Muscle of back (tissue), 13 donors: Measurements from ENCODE around the gene TRPC6. TPM values are rescaled to one million over a fixed set of nuclear protein-coding genes. Genes with fewer than 3 reads are reported as not detected.

Source experiments
- DNase-seq, 3 donors: peaks; one replicate each; pipeline versions ENCODE4 v3.0.0 to v3.0.0-alpha.2; 2013
- long read RNA-seq, 9 donors: transcript quantifications; one replicate each; lab custom pipeline, GENCODE V29; 2026
- polyA plus RNA-seq, 10 donors: library from polyadenylated mRNA; unstranded; fragments of 120-200 nt; gene quantifications; one replicate each; pipeline ENCODE4 v1.2.1, GENCODE V29; 2013; ENCODE audit not compliant: insufficient read length in 10 of 10

TRPC6 gene
- 10 to 100 TPM; 11.5 to 18.3 (median 13.8) TPM for polyA plus RNA-seq
- long read RNA-seq, donor 1, partial matches to known transcripts, result 5 of 5 reads
- long read RNA-seq, donor 1, other reads (novel, unspliced or antisense), result 0 of 5 reads
- long read RNA-seq, donor 2, full-length matches to known transcripts, result 1 of 1 reads
- long read RNA-seq, donor 2, partial matches to known transcripts, result 0 of 1 reads
- long read RNA-seq, donor 2, other reads (novel, unspliced or antisense), result 0 of 1 reads
- long read RNA-seq, donor 3, result 0 reads
- long read RNA-seq, donor 4, full-length matches to known transcripts, result 2 of 2 reads
- long read RNA-seq, donor 4, partial matches to known transcripts, result 0 of 2 reads
- long read RNA-seq, donor 4, other reads (novel, unspliced or antisense), result 0 of 2 reads
- long read RNA-seq, donor 5, partial matches to known transcripts, result 0 of 2 reads
- long read RNA-seq, donor 5, other reads (novel, unspliced or antisense), result 0 of 2 reads
- long read RNA-seq, donor 6, full-length matches to known transcripts, result 4 of 4 reads
- long read RNA-seq, donor 6, partial matches to known transcripts, result 0 of 4 reads
- long read RNA-seq, donor 6, other reads (novel, unspliced or antisense), result 0 of 4 reads
- long read RNA-seq, donor 7, result 0 reads
- long read RNA-seq, donor 8, result 0 reads
- long read RNA-seq, donor 9, result 0 reads

DNA sequence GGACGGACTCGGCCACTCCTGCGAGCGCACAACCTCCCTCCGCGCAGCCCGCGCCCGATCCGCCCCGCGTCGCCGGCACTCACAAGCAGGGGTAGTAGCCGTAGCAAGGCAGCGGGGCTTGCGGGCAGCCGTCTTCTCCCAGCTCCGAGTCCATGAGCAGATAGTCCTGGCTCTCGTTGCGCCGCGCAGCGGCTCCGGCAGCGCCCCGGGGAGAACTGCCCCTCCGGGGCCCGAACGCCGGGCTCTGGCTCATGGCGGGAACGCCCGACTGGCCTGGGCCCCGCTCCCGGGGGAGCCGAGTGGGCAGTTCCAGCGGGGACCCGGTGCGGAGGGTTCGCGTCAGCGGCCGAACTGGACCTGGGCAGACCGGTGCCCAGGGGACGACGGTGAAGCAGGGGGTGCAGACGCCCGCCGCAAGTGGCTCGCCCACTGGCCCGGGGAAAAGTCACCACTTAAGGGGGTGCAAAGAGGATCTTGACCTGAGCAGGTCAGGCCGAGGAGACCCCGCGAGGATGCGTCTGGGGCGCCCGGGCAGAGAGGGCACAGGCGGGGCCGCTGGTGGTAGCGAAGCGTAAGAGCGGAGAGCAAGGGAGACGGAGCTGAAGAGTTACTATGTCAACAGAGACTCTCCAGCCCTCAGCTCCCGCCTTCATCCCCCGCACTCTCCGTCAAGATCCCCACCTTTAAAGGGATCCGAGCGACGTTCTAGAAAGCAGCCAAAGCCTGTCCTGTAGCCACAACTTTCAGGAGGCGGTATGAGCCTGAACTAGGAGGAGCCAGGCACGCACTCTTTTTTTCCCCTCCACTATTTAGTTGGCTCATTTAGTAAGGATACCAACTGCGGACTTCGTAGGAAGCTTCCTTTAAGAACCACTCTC is at the start of gene TRPC6:
Gene TRPC6, minus strand, starts transcription at position 757 of the 878 bp plus-strand sequence. Its CDS starts 504 bp downstream, at position 253.
- peak; percentile 45 to 80 (median 54) for DNase-seq

DNA sequence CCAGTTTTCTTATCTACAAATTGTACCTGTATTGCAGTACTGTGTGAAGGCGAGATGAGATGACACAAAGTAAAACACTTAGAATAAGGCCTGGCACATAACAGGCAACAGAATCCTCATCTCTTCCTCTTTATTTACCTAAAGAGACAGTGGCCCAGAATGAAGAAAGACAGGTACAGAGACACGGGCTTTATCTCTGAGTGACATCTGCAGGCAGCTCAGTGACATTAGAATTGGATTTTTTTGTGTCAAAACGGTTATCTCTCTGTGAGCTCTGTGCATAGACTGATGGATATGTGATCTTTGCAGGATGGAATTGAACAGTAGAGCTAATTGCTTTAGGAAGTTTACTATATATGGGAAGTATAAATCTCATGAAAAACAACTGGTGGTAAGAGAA is 36.2 kb upstream of the TRPC6 start:
- no peak for DNase-seq

DNA sequence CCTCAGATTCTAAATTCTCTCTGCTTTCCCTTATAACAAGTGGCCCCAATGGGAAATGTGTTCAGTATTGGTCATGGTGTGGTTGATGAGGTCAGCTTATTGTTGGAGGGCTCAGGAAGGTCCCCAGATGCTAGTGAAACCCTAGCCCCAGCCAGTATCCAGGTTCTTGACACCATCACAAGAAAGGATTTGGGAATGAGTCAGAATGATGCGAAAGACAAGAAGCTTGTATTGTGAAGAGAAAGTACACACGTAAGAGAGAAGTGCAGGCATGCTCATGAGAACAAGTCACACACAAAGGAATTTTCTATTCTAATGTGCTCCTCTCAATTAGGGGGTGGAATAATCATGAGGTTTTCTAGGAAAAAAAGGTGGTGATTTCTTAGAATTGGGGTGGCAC is 34.9 kb upstream of the TRPC6 start:
- peak in 1 of 3 donors; percentile 52 for DNase-seq

DNA sequence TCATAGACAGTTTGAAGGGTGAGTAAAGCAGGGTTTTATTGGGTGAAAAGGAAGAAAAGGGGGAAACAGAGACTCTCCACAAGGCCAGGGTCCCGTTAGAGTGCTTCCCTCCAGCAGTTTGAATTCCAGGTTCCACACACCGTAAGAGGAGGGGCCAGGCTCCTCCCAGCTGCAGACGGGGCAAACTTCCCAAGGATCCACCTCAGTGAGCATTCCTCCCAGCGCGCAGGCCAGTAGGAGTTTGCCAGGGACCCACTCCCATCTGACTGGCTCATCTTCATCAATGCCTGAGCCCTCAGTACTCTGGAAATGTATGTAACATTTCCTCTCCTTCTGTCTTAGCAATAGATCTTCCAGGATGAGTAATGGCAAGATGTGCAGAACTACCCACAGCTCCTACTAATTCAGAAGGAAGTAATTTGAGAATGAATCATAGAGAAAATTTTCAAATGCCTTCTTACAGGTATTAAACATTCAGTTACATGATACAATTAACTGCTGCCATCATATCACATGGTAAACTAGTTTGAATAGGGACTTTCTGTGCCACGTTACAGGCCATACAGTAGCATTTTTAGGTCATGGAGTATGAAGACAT is 34.0 kb upstream of the TRPC6 start:
- DNase-seq, result peak in 1 of 3 donors; percentile 4

DNA sequence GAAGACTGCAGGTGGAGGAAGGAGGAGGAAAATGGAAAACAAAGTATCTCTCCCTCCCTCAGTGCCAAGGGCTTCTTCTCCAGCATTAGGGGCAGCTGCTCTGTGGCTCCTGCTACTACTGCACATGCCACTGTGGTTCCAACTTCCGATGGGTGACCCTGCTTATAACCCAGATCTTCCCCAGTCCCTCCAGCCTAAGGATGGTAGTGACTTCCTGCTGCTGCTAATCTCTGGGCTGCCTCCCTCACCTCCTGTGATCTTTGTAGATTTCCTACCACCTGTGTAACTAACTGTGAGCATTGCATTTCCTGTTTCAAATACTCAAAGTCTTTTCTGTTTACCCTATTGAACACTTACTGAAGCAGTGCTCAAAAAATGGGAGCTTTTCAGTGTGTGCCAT is 28.7 kb upstream of the TRPC6 start:
- no peak for DNase-seq

DNA sequence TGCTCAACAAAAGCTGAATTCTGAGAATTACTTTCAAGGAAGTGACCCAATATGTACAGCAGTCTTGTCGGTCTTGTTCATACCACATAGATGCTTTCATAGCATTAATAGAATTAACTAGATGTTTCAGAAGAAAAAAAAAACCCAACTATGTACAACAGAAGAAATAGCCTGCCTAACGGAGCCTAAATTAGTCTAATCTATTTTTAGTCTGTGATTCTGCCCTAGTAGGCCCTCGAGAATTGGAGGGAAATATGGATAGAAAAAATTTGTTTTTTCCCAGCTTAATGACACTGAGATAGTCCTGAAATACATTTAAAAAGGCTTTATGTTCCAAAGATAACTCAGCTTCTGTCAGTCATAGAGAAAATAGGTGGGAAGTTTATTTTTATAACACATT is 17.1 kb upstream of the TRPC6 start:
- no peak for DNase-seq

DNA sequence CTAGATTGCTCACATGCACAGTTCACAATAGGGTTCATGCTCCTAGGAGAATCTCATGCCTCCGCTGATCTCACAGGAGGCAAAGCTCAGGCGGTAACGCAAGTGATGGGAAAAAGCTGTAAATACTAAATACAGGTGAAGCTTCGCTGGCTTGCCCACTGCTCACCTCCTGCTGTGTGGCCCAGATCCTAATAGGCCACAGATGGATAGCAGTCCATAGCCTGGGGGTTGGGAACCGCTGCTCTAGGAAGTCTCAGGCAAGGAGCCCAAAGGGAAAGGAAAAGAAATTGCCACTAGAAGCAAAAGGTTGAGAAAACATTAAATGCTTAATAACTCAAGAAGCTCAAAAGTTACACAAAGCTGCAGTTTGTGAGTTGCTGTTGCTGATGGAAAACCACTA is 3.2 kb upstream of the TRPC6 start:
- no peak for DNase-seq

DNA sequence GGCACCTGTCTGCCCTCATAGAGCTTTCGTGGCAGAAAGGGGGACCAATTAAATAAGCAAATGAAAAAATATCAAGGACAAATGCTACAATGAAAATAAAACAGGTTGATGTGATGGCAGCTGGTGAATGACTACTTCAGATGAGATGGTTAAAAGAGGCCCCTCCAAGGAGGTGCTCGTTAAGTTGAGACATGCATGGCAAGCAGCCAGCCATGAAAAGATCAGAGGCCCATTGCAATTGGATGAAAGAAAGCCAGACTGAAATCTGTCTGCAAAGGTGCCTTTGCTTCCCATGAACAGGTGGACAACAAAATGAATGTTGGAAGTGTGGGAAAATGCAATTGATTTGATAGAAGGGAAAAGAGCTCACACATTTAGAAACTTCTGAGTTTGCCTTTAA is 848 bp upstream of the TRPC6 start:
- no peak for DNase-seq

DNA sequence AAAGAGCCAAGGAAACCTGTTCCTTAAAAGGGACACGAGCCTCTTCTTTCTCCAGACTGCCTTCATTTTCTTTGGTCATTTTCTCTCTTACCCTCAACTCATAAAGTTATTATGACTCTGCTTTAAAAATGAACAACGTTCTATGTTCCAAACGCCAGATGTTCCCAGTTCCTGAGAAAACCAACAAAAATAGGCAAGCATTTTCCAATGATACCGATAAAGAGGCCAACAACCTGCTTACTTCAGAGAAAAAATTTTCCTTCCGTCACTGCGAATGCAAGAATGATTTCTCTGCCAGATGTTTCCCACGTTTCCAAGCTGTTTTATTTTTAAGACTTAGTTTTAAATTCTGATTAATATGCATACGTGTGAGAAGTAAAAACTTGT is 315 bp upstream of the TRPC6 start:
- no peak for DNase-seq

DNA sequence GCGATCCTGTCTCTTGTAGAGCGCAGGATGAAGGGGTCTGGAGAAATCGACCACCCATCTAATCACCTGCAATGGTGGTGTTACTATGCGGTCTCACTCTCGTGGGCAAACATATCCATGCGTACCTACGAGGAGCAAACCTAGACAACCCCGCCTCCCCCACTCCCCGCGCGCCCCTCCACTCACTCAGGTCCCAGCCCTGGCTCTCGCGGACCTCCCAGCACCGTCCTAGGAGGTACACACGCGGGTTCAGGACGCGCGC is 887 bp downstream of the TRPC6 start:
- DNase-seq, result peak in 1 of 3 donors; percentile 68

DNA sequence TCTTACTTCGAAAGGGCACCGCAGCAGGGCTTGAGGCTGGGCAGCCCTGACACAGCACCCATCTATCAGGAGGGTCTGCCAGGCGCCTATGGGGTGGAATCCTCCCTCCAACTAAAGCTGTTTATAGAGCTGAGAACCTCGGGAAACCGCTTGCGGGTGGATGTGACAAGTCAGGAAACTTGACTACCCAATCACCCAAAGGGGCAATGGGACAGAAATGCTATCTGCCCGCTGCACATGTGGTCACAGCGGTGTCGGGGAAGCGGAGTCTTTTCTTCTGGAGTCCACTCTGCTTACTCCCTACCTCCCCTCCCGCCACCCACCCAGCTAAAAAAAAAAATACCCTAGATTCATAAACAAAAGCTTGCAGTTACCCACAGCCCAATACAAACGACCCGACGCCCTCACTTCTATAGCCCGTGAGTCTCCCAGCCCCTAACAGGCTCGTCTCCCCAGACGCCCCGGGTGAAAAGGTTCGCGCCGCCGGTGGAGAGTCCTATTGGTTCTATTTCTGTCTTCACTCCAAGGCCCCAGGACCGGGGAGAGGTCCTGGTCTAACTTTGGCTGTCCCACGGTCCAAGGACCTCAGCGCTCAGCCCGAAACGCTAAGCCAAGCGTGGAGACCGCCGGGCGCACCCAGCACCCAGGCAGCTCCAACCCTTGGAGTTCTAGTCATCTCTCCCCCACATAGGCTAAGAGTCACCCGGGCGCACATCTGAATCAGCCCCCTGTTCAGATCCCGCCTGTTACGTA is 1.4 kb downstream of the TRPC6 start:
- peak in 2 of 3 donors; percentile 25 to 52 for DNase-seq

DNA sequence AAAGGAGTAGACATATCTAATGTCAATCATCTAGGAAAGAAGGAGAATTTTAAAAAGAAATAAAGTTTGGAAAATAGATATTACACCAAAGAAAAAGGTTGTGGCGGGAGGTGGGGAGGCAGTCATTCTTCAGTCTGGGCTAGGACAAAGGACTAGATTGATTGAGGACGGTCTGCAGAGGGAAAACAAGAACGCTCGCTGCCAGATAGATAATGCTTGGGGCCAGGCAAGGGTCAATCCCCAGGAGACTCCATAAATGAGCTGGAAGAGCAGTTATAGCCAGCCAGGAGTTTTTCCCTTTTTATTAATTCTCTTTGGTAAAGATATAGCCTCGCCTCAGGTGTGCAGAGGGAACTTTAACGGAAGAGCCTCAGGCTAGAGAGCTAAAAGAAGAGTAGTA is 6.3 kb downstream of the TRPC6 start:
- DNase-seq, result no peak

DNA sequence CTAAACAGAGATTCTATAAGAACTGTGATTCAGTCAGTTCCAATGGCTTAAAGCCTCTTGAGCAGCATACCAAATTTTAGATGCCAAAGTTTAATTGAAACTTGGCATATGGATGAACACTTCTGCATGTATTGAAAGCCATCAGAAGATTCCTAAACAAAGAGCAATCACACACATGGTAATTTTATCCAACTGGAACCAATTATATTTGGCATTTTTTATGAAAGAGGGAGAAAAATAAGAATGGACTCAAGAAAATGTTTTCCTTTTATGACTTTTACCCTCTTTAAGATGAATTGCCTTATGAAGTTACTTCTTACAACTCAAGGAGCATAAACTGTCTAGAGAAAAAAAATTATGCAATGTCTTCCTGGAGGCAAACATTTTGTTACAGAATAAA is 7.4 kb downstream of the TRPC6 start:
- peak in 1 of 3 donors; percentile 46 for DNase-seq

DNA sequence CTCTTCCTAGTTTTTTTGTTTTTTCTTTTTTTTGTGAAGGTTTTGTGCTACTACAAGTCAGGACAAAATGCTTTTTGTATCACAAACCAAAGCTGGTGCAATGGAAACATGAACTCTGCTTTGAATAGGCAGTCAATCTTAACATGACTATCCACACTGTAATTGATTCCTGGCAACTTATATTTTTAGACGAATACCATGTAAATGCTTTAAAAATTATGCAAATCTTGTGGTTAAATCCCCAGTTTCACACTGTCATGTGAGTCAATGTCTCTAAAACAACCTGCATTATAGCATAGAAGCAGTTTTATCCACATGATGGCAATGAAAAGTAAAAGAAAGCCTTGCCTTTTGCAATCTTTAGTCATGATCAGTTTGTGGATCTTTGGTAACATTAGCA is 8.9 kb downstream of the TRPC6 start:
- no peak for DNase-seq

DNA sequence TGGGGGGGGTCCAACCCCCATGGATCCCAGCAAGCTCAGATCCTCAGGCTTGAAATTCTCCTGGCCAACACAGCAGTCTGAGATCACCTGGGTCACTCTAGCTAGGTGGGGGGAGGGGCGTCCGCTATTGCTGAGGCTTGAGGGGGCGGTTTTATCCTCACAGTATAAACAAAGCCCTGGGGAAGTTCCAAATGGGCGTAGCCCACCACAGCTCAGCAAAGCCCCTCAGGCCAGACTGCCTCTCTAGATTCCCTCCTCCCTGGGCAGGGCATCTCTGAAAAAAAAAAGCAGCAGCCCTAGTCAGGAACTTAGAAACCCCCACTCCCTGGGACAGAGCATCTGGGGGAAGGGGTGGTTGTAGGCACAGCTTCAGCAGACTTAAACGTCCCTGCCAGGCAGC is 16.7 kb downstream of the TRPC6 start:
- no peak for DNase-seq

DNA sequence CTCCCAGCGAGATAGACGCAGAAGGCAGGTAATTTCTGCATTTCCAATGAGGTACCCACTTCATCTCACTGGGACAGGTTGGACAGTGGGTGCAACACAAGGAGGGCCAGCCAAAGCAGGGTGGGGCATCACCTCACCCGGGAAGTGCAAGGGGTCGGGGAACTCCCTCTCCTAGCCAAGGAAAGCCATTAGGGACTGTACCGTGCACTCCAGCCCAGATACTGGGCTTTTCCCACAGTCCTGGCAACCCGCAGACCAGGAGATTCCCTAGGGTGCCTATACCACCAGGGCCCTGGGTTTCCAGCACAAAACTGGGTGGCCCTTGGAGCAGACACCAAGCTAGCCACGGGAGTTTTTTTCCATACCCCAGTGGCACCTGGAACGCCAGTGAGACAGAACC is 17.2 kb downstream of the TRPC6 start:
- no peak for DNase-seq

DNA sequence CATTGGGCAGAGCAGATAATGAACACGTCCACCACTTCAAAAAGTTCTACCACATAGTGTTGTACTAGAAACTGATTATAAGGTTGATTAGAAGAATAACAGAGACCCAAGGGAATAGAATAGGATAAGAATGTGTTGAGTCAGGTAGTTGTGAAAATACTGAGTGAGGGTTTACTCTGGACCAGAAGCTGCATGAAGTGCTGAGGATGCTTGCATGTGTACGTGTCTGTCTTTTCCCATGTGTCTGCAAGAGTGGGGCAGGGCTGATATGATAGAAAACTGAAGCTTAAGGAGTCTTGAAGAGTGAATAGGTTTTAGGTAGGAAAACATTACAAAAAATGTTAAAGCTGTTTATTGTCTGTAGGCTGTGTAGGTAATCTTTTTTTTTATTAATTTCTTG is 20.6 kb downstream of the TRPC6 start:
- DNase-seq, result no peak

DNA sequence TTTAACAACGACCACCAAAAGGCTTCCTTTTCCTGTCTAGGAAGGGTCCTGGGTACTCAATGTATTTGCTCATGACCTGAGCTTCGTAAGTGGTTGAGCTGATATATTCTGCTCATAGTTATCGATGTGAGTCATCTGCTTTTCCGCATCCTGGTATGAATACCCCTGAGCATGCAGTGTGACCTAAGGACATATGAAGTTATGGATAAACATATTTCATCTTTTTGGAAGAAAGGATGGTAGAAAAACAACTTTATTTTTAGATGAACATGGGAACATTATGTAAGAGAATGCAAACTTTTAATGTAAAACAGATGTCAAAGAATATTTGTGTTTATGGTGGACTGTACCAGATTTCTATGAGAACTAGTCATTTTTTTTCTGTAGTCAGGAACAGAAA is 28.4 kb downstream of the TRPC6 start:
- peak; percentile 30 to 70 (median 45) for DNase-seq

DNA sequence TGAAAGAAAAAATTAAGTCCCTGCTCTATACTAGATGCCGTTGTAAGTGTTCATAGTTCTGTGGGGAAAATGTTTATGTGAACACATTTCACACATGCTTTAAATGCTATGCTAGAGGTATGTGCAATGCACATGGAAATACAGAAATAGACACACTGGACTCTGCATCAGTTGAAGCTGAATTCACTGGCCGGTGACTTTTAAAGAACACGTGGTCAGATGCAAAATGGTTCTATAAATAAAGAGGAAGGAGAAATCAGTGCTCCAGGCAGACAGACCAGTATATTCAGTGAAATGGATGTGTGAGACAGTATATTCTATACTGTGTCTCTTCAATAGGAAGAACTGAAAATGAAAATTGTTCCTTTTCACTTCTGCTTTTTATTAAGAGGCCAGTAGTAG is 29.9 kb downstream of the TRPC6 start:
- peak in 1 of 3 donors; percentile 41 for DNase-seq

DNA sequence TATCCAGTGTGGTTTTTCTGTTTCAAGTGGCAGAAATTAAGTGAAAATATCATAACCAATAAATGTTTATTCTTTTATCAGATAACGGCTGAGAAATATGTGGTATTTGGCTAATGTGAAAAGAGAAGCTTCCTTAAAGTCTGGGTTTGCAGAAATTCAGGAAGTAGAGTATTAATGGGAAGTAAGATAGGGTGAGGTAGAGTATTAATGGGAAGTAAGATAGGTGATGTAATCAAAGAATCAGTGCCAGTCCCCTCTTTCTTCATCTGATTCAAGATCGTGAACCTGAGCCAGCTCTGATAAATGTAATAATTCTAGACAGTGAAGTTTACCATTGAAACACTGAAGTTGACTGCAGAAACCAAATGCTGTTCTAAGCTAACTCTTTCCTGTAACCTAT is 30.9 kb downstream of the TRPC6 start:
- no peak for DNase-seq

DNA sequence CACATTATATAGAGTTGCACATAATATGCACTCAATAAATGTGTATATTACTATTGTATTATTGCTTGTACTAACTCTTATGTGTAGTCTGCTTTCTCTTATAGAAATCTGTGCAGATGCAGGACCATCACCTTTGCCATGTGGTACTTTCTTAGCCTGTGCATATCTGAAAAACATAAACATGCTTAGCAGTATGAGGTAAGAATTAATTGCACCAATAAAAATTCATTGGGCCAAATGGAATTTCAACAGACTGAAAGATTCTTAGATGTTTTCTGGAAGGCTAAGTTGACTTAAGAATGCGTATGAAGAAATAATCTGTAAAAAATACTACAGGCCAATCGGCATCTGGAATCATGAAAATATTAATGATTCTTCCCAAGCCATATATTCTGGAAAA is 55.3 kb downstream of the TRPC6 start:
- DNase-seq, result no peak
